HUES48 (cell line): ENCODE results near the gene PSG7.
"Not testable (repeated sequence)": the region's sequence is repeated elsewhere in the genome, so short reads cannot be mapped to it uniquely, and the experiment has no call there.

Source experiments
- H3K27ac ChIP-seq: one replicate; pipeline ENCODE4 v1.7.0; 2013; ENCODE audit warnings: low read depth, low read length, inconsistent platforms
- H3K27me3 ChIP-seq: 2 replicates; pipeline ENCODE4 v1.6.1; 2013; ENCODE audit warnings: mild to moderate bottlenecking, low read length; ENCODE audit not compliant: control insufficient read depth, insufficient read depth
- H3K36me3 ChIP-seq: 2 replicates; pipeline ENCODE4 v1.6.1; 2013; ENCODE audit warnings: low read length; ENCODE audit not compliant: control insufficient read depth, insufficient read depth
- H3K4me1 ChIP-seq: 2 replicates; pipeline ENCODE4 v1.6.1; 2013; ENCODE audit warnings: mild to moderate bottlenecking, low read length; ENCODE audit not compliant: control insufficient read depth, insufficient read depth
- H3K4me3 ChIP-seq: 2 replicates; pipeline ENCODE4 v1.5.1; 2013; ENCODE audit warnings: mild to moderate bottlenecking, low read depth, low read length
- H3K9ac ChIP-seq: 2 replicates; pipeline ENCODE4 v1.6.1; 2013; ENCODE audit warnings: mild to moderate bottlenecking, low read depth, low read length, moderate library complexity
- H3K9me3 ChIP-seq: 2 replicates; pipeline ENCODE4 v1.6.1; 2013; ENCODE audit warnings: low read length; ENCODE audit not compliant: control insufficient read depth, insufficient read depth

The PSG7 gene

GRCh38 chr19:42937107-42937506, at the start of gene PSG7:
PSG7 (minus strand) TSS chr19:42937207; CDS start chr19:42937076, 131 bp downstream.
- not testable (repeated sequence) for H3K27me3 ChIP-seq, H3K4me1 ChIP-seq, H3K36me3 ChIP-seq, H3K27ac ChIP-seq, H3K4me3 ChIP-seq, H3K9ac ChIP-seq
- H3K9me3 ChIP-seq = peaks cover 51% of the 10 kb centered on the region

DNA sequence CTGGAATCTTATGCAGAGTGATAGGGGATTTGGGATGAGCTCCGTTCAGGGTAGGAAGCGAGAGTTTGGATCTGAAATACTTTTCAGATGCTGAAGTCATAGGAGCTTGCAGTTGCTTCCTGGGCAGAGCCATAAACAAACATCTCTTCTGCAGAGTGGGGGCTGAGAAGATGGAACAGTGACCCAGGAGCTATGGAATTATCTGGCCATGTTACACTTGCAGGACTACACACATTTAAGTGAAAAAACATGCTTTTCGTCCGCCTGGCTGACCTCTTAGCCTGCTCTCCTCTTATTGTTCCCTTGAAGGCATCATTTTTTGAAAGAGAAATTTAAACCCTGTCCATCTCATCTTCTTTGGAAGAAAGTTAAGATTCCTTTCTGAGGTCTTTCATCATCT, 48.6 kb upstream of the PSG7 start:
- Histone ChIP-seq H3K9me3 (peaks cover 34% of the 10 kb centered on the region), H3K4me3 (no peak overlapping the region), H3K9ac (no peak overlapping the region), H3K4me1 (no peaks in the 10 kb centered on the region), H3K27ac (no peak overlapping the region), H3K36me3 (no peaks in the 10 kb centered on the region), H3K27me3 (no peaks in the 10 kb centered on the region)

DNA sequence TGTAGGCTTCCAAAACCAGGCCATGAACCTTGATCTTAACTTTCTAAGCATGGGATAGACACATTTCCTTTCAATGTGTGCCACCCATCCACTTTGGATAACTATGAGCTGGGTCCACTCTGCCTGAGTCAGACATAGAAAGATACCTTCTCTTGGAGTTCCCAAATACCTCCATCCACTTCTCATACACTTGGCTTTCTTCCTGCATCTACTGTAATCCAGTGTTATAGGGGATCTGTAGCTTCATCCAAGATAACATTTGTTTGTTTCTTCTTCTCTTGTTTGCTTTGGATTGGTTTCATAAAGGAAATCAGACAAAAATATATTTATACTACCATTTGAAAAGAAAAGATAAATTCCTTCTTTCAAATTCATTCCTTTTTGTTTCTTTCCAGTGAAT, 45.1 kb upstream of the PSG7 start:
- H3K9ac ChIP-seq, H3K4me3 ChIP-seq, H3K4me1 ChIP-seq, H3K27ac ChIP-seq, H3K36me3 ChIP-seq, H3K27me3 ChIP-seq: not testable (repeated sequence)
- peaks cover 32% of the 10 kb centered on the region for H3K9me3 ChIP-seq

DNA sequence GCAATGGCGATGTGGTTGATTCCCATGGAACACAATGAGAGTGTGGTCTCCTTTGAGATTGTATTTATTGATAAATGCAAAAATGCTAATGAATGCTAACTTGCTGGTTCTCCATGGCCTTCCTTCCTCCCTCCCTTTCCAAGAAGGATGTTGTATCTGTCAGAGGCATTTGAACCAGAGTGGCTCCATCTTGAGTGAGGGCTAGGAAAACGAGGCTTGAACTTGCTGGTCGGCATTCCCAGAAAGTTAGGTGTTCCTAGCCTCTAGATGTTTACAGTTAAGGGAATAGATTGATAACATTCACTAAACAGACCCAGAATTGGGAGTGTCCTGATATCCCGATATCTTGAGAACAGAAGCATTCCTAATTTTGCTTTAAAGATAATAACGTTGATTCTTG, 34.4 kb upstream of the PSG7 start:
- H3K9ac ChIP-seq, H3K4me1 ChIP-seq, H3K27ac ChIP-seq, H3K36me3 ChIP-seq, H3K27me3 ChIP-seq, H3K4me3 ChIP-seq: not testable (repeated sequence)
- peaks cover 46% of the 10 kb centered on the region for H3K9me3 ChIP-seq

- no peaks in the 10 kb centered on the region for H3K4me1 ChIP-seq
- H3K27ac ChIP-seq = no peak overlapping the region
- H3K36me3 ChIP-seq = no peaks in the 10 kb centered on the region
- no peak overlapping the region for H3K4me3 ChIP-seq
- H3K9me3 ChIP-seq = peaks cover 53% of the 10 kb centered on the region
- H3K9ac ChIP-seq = no peak overlapping the region
- no peaks in the 10 kb centered on the region for H3K27me3 ChIP-seq
Observed at GRCh38 chr19:42965176-42965575, 28.2 kb upstream of the PSG7 start.

GRCh38 chr19:42961119-42961518, 24.1 kb upstream of the PSG7 start:
- Histone ChIP-seq H3K4me1 (no peaks in the 10 kb centered on the region), H3K4me3 (no peak overlapping the region), H3K9me3 (peaks cover 50% of the 10 kb centered on the region), H3K36me3 (no peaks in the 10 kb centered on the region), H3K9ac (no peak overlapping the region), H3K27me3 (no peaks in the 10 kb centered on the region), H3K27ac (no peak overlapping the region)

DNA sequence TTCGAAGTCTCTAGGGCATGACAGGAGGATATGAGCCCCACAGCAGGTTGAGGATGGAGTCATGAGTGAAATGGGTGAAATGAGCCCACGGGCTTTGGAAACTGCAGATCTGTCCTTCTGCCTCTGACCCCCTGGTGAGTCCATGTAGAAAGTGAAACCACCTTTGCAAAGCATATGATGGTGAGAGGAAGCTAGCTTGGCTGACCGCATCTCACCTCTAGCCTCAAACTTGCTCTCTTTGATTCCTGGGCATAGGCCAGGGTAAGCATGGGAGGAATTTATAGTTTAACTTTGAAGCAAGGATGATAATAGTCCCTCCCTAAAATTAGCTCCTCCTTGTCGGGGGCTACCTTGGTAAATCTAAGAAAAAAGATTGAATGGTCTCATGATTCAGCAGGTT, 15.1 kb upstream of the PSG7 start:
- H3K27ac ChIP-seq, H3K9ac ChIP-seq, H3K4me1 ChIP-seq, H3K36me3 ChIP-seq, H3K4me3 ChIP-seq, H3K27me3 ChIP-seq: not testable (repeated sequence)
- H3K9me3 ChIP-seq = peaks cover 19% of the 10 kb centered on the region

DNA sequence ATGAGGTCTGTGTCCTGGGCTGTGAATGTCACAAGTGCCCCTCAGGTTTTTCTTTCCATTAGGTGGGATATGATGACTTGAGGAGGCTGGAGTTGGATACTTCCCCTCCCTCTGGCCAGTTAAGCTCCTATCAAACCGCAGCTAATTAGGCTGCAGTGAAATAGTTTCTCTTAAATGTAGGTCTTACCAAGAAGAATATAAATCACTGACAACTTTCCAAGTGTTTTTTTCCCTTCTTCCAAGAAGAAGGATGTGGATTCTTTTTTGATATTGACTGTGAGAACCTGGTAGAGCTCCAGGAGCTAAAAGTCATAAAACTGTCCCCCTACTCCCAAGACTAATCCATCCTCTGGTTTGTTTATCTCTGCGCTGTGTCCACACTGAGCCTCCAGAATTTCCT, 14.5 kb upstream of the PSG7 start:
- not testable (repeated sequence) for H3K27ac ChIP-seq, H3K36me3 ChIP-seq, H3K27me3 ChIP-seq, H3K4me3 ChIP-seq, H3K4me1 ChIP-seq, H3K9ac ChIP-seq
- peaks cover 19% of the 10 kb centered on the region for H3K9me3 ChIP-seq

GRCh38 chr19:42942187-42942789, 5.3 kb upstream of the PSG7 start:
- H3K4me3 ChIP-seq = no peak overlapping the region
- no peak overlapping the region for H3K9ac ChIP-seq
- H3K9me3 ChIP-seq = peaks cover 49% of the 10 kb centered on the region
- H3K27me3 ChIP-seq = no peaks in the 10 kb centered on the region
- no peak overlapping the region for H3K27ac ChIP-seq
- no peaks in the 10 kb centered on the region for H3K4me1 ChIP-seq
- H3K36me3 ChIP-seq = no peaks in the 10 kb centered on the region

- H3K36me3 ChIP-seq, H3K27ac ChIP-seq, H3K4me1 ChIP-seq, H3K4me3 ChIP-seq, H3K27me3 ChIP-seq, H3K9ac ChIP-seq: not testable (repeated sequence)
- H3K9me3 ChIP-seq = peaks cover 46% of the 10 kb centered on the region
Observed at GRCh38 chr19:42934726-42935125, 2.3 kb downstream of the PSG7 start.

DNA sequence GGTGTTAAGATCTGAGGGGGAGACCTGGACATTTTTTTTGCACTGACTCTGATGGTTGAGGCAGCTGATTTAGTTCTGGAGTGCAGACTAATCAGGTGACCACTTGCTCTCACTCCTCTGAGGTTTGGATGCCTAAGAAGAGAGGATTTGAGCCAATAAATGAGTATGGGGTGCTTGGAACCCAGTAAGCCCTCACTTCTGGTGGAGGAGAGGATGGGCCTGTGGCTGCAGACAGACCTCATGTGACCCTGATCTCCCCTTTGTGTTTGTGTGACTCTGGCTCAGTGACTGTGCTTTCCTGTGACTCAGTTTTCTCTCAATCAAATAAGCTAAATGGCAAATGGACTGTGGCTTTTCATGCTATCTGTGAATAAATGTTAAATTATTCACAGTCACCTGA, 2.8 kb downstream of the PSG7 start:
- not testable (repeated sequence) for H3K36me3 ChIP-seq, H3K27me3 ChIP-seq, H3K4me1 ChIP-seq, H3K4me3 ChIP-seq, H3K27ac ChIP-seq, H3K9ac ChIP-seq
- peaks cover 45% of the 10 kb centered on the region for H3K9me3 ChIP-seq

GRCh38 chr19:42933412-42933811, 3.6 kb downstream of the PSG7 start:
- H3K36me3 ChIP-seq, H3K27me3 ChIP-seq, H3K4me3 ChIP-seq, H3K4me1 ChIP-seq, H3K27ac ChIP-seq, H3K9ac ChIP-seq: not testable (repeated sequence)
- peaks cover 48% of the 10 kb centered on the region for H3K9me3 ChIP-seq
